Liver (tissue), 9 donors: ENCODE data around the gene MISP. TPM values are rescaled to one million over a fixed set of nuclear protein-coding genes. Genes with fewer than 3 reads are reported as not detected.

Source experiments
- DNase-seq: peaks from one replicate; pipeline ENCODE4 v3.0.0-alpha.2; 2017; ENCODE audit warnings: low spot score
- H3K27ac ChIP-seq, 2 donors: one replicate each; pipeline ENCODE4 v1.7.0; 2013; ENCODE audit warnings: inconsistent platforms in 2 of 2, low read length in 2 of 2, control low read depth in 1 of 2, low read depth in 1 of 2, mild to moderate bottlenecking in 1 of 2
- H3K27me3 ChIP-seq, 4 donors: one replicate each; pipeline versions ENCODE4 v1.6.1 to v1.7.0; 2013; ENCODE audit warnings: low read length in 3 of 4, inconsistent platforms in 1 of 4, mild to moderate bottlenecking in 1 of 4, moderate library complexity in 1 of 4; ENCODE audit not compliant: control insufficient read depth in 4 of 4, insufficient read depth in 4 of 4
- H3K36me3 ChIP-seq, 4 donors: one replicate each; pipeline versions ENCODE4 v1.6.1 to v1.7.0; 2013; ENCODE audit warnings: low read length in 3 of 4, mild to moderate bottlenecking in 3 of 4, low read depth in 1 of 4, moderate library complexity in 1 of 4; ENCODE audit not compliant: control insufficient read depth in 4 of 4, insufficient read depth in 3 of 4
- H3K4me1 ChIP-seq, 4 donors: one replicate each; pipeline versions ENCODE4 v1.6.1 to v1.7.0; 2013; ENCODE audit warnings: low read length in 3 of 4, mild to moderate bottlenecking in 3 of 4, moderate library complexity in 1 of 4; ENCODE audit not compliant: control insufficient read depth in 4 of 4, insufficient read depth in 4 of 4
- H3K4me3 ChIP-seq, 3 donors: one replicate each; pipeline versions ENCODE4 v1.6.1 to v1.7.0; 2013; ENCODE audit warnings: low read length in 3 of 3, control low read depth in 1 of 3, low read depth in 1 of 3, mild to moderate bottlenecking in 1 of 3
- H3K9ac ChIP-seq, 2 donors: one replicate each; pipeline ENCODE4 v1.7.0; 2013; ENCODE audit warnings: low read length in 2 of 2, mild to moderate bottlenecking in 2 of 2, moderate library complexity in 2 of 2, control low read depth in 1 of 2, low read depth in 1 of 2
- H3K9me3 ChIP-seq, 4 donors: one replicate each; pipeline versions ENCODE4 v1.6.1 to v1.7.0; 2013; ENCODE audit warnings: low read length in 3 of 4; ENCODE audit not compliant: control insufficient read depth in 4 of 4
- EGR1 ChIP-seq, 2 donors: IDR thresholded peaks; 2 replicates each; pipeline ENCODE4 v1.6.1; 2016 to 2018; ENCODE audit warnings: antibody characterized with exemption in 2 of 2, low read depth in 2 of 2
- FOXA1 ChIP-seq: IDR thresholded peaks from 2 replicates; pipeline ENCODE4 v1.6.1; 2016; ENCODE audit warnings: antibody characterized with exemption
- FOXA2 ChIP-seq: IDR thresholded peaks from 2 replicates; pipeline ENCODE4 v1.6.1; 2016; ENCODE audit warnings: antibody characterized with exemption
- GABPA ChIP-seq, 2 donors: IDR thresholded peaks in 1 of 2; conservative IDR thresholded peaks in 1 of 2; 2 replicates each; pipeline ENCODE4 v1.6.1; 2016; ENCODE audit warnings: antibody characterized with exemption in 2 of 2, mild to moderate bottlenecking in 1 of 2, moderate library complexity in 1 of 2
- HNF4A ChIP-seq, 2 donors: conservative IDR thresholded peaks; 2 replicates each; pipeline ENCODE4 v1.6.1; 2016; ENCODE audit warnings: antibody characterized with exemption in 2 of 2, mild to moderate bottlenecking in 2 of 2
- HNF4G ChIP-seq: IDR thresholded peaks from 2 replicates; pipeline ENCODE4 v1.6.1; 2016; ENCODE audit warnings: antibody characterized with exemption
- JUND ChIP-seq, 2 donors: IDR thresholded peaks; 2 replicates each; pipeline ENCODE4 v1.6.1; 2016; ENCODE audit warnings: antibody characterized with exemption in 2 of 2
- NR2F2 ChIP-seq: IDR thresholded peaks from 2 replicates; pipeline ENCODE4 v1.6.1; 2016; ENCODE audit warnings: antibody characterized with exemption
- RAD21 ChIP-seq, 2 donors: IDR thresholded peaks; 2 replicates each; pipeline ENCODE4 v1.6.1; 2016; ENCODE audit warnings: antibody characterized with exemption in 2 of 2, mild to moderate bottlenecking in 2 of 2
- RXRA ChIP-seq, 2 donors: IDR thresholded peaks; 2 replicates each; pipeline ENCODE4 v1.6.1; 2017 to 2018; ENCODE audit warnings: antibody characterized with exemption in 2 of 2, mild to moderate bottlenecking in 1 of 2
- SP1 ChIP-seq: IDR thresholded peaks from 2 replicates; pipeline ENCODE4 v1.6.1; 2018; ENCODE audit warnings: antibody characterized with exemption, mild to moderate bottlenecking
- TAF1 ChIP-seq: conservative IDR thresholded peaks from 2 replicates; pipeline ENCODE4 v1.6.1; 2016; ENCODE audit warnings: antibody characterized with exemption, mild to moderate bottlenecking
- YY1 ChIP-seq: IDR thresholded peaks from 2 replicates; pipeline ENCODE4 v1.6.1; 2016; ENCODE audit warnings: antibody characterized with exemption, mild to moderate bottlenecking
- WGBS: extraction: QIAGEN DNeasy Blood & Tissue Kit; methylation state at CpG from one replicate; pipeline ENCODE4 v1.1.7; 2013; 5-methylcytosine and 5-hydroxymethylcytosine counted together
- polyA plus RNA-seq, 2 donors: library from polyadenylated mRNA; stranded (reverse) in 1 of 2; unstranded in 1 of 2; fragments of 200-250 nt in 1 of 2; fragments of >200 nt in 1 of 2; fragmentation: Nextera tagmentation in 1 of 2; extraction: Ambion mirVana in 1 of 2; gene quantifications; one replicate each; pipeline versions ENCODE4 v1.2.1 to v1.2.3, GENCODE V29; 2013 to 2015
- total RNA-seq, 2 donors: library from RNA; depleted of rRNA; stranded (reverse); fragments of >200 nt; gene quantifications; one replicate each; pipeline ENCODE4 v1.2.3, GENCODE V29; 2014
- TF ChIP-seq, protein P1 (sequence below): IDR thresholded peaks from 2 replicates; pipeline ENCODE4 v1.6.1; 2016; ENCODE audit warnings: antibody characterized with exemption
- TF ChIP-seq, protein P2 (sequence below): fragments of 150-350 bp; IDR thresholded peaks from 2 replicates; pipeline ENCODE4 v1.5.1; 2017; ENCODE audit warnings: improper control_type of control experiment, low read depth, low read length; ENCODE audit not compliant: missing input control
- TF ChIP-seq, protein P3 (sequence below): IDR thresholded peaks from 2 replicates; pipeline ENCODE4 v1.6.1; 2016; ENCODE audit warnings: antibody characterized with exemption
- TF ChIP-seq, protein P4 (sequence below): IDR thresholded peaks from 2 replicates; pipeline ENCODE4 v1.6.1; 2016; ENCODE audit warnings: antibody characterized with exemption
- TF ChIP-seq, protein P5 (sequence below): IDR thresholded peaks from 2 replicates; pipeline ENCODE4 v1.6.1; 2016; ENCODE audit warnings: antibody characterized with exemption, mild to moderate bottlenecking
- donor health status: healthy.
- donor health status: healthy.
- donor health status: healthy.
- donor health status: healthy.
- donor health status: healthy.

MISP gene
- total and polyA plus RNA-seq, 4 donors = 0.05 to 0.08 TPM; not detected in 2

DNA sequence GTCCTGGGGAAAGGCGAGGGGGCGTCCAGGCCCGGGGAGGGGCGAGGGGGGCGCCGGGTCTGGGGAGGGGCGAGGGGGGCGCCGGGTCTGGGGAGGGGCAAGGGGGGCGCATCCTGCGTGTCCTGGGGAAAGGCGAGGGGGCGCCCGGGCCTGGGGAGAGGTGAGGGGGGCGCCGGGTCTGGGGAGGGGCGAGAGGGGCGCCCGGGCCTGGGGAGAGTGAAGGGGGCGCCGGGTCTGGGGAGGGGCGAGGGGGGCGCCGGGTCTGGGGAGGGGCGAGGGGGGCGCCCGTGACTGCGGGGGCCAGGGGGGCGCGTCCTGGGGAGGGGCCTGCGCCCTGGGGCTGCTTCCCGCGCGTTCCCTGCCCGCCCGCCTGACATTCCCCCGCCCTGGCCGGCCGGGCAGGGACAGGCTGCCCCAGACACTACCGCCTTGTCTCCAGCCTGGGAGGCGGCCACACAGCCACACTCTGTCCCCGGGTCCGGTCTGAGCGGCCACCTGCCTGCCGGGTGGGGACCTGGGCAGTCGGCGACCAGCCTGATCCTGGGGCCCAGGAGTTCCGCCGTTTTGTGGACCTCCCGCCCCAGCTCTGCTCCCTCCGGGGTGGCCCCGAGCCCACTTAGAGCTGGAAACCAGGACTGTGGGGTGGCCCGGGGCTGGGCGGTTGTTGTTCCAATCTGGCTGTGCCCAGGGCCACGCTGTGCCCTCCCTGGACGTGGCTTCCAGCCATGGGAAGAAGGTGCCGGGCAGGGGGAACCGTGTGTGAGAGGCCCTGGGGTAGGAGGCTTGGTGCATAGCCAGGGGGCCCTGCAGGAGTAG lies 30.4 kb upstream of the MISP start:
- H3K4me3 ChIP-seq = no peak overlapping the region
- no peaks in the 10 kb centered on the region for H3K9me3 ChIP-seq
- H3K9ac ChIP-seq = no peak overlapping the region
- no peak overlapping the region for H3K27ac ChIP-seq
- peaks cover 0 to 7% (median 3%) of the 10 kb centered on the region in 4 donors for H3K4me1 ChIP-seq
- TF ChIP-seq JUND (IDR thresholded peaks at IDR 0.05) = no peak
- no peak for TF ChIP-seq HNF4A (conservative IDR thresholded peaks at IDR 0.05)
- TF ChIP-seq, protein P1, sequence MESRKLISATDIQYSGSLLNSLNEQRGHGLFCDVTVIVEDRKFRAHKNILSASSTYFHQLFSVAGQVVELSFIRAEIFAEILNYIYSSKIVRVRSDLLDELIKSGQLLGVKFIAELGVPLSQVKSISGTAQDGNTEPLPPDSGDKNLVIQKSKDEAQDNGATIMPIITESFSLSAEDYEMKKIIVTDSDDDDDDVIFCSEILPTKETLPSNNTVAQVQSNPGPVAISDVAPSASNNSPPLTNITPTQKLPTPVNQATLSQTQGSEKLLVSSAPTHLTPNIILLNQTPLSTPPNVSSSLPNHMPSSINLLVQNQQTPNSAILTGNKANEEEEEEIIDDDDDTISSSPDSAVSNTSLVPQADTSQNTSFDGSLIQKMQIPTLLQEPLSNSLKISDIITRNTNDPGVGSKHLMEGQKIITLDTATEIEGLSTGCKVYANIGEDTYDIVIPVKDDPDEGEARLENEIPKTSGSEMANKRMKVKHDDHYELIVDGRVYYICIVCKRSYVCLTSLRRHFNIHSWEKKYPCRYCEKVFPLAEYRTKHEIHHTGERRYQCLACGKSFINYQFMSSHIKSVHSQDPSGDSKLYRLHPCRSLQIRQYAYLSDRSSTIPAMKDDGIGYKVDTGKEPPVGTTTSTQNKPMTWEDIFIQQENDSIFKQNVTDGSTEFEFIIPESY = no peak
- TF ChIP-seq, protein P2, sequence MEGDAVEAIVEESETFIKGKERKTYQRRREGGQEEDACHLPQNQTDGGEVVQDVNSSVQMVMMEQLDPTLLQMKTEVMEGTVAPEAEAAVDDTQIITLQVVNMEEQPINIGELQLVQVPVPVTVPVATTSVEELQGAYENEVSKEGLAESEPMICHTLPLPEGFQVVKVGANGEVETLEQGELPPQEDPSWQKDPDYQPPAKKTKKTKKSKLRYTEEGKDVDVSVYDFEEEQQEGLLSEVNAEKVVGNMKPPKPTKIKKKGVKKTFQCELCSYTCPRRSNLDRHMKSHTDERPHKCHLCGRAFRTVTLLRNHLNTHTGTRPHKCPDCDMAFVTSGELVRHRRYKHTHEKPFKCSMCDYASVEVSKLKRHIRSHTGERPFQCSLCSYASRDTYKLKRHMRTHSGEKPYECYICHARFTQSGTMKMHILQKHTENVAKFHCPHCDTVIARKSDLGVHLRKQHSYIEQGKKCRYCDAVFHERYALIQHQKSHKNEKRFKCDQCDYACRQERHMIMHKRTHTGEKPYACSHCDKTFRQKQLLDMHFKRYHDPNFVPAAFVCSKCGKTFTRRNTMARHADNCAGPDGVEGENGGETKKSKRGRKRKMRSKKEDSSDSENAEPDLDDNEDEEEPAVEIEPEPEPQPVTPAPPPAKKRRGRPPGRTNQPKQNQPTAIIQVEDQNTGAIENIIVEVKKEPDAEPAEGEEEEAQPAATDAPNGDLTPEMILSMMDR = no peak
- TF ChIP-seq RXRA (IDR thresholded peaks at IDR 0.05) = no peak
- no peak for TF ChIP-seq GABPA (IDR thresholded peaks at IDR 0.05 in 1 of 2, conservative IDR thresholded peaks at IDR 0.05 in 1 of 2)
- no peak for TF ChIP-seq EGR1 (IDR thresholded peaks at IDR 0.05; ENCODE audit: low read depth in 2 of 2)
- TF ChIP-seq, protein P3, sequence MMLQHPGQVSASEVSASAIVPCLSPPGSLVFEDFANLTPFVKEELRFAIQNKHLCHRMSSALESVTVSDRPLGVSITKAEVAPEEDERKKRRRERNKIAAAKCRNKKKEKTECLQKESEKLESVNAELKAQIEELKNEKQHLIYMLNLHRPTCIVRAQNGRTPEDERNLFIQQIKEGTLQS = no peak
- no peak for TF ChIP-seq HNF4G
- no peak for TF ChIP-seq YY1
- no peak for TF ChIP-seq TAF1
- no peak for TF ChIP-seq FOXA1
- TF ChIP-seq, protein P4, sequence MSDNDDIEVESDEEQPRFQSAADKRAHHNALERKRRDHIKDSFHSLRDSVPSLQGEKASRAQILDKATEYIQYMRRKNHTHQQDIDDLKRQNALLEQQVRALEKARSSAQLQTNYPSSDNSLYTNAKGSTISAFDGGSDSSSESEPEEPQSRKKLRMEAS = no peak
- TF ChIP-seq SP1 = no peak
- H3K27me3 ChIP-seq = peaks cover 0 to 3% (median 1%) of the 10 kb centered on the region in 4 donors
- H3K36me3 ChIP-seq = no peaks in the 10 kb centered on the region
- WGBS = 13% methylated on average over 58 of the region's 58 CpGs
- DNase-seq = no peak

DNA sequence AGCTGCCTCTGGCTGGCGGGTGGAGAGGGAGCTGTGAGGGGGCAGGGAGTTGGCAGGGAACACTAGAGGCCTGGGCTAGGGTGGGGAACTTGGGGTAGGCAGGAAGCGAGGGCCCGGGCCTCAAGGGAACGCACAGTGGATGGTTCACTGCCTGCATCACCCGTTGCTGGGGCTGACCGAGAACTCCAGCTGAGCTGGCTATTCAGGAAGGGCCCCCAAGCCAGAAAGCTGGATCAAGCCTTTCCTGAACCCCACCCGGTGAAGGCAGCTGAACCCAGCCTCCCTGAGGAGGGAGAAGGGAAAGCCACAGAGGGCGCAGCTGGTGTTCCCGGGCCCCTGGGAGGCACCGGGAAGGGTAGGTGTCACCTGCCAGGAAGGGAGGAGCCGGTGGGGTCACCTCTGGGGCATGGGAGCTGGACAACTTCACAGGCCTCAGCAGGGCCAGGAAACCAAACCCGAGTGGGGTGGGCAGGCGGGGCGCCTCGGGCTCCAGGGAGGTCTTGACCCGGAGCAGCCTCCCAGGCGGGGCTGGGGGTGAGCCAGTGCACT lies 28.3 kb upstream of the MISP start:
- Histone ChIP-seq H3K9me3 (no peaks in the 10 kb centered on the region), H3K9ac (no peak overlapping the region), H3K27ac (no peak overlapping the region), H3K36me3 (no peaks in the 10 kb centered on the region), H3K4me1 (peaks cover 0 to 7% (median 3%) of the 10 kb centered on the region in 4 donors), H3K4me3 (no peak overlapping the region), H3K27me3 (peaks cover 0 to 3% (median 1%) of the 10 kb centered on the region in 4 donors)
- DNase-seq = no peak
- TF ChIP-seq HNF4A (conservative IDR thresholded peaks at IDR 0.05) = no peak
- TF ChIP-seq, protein P5, sequence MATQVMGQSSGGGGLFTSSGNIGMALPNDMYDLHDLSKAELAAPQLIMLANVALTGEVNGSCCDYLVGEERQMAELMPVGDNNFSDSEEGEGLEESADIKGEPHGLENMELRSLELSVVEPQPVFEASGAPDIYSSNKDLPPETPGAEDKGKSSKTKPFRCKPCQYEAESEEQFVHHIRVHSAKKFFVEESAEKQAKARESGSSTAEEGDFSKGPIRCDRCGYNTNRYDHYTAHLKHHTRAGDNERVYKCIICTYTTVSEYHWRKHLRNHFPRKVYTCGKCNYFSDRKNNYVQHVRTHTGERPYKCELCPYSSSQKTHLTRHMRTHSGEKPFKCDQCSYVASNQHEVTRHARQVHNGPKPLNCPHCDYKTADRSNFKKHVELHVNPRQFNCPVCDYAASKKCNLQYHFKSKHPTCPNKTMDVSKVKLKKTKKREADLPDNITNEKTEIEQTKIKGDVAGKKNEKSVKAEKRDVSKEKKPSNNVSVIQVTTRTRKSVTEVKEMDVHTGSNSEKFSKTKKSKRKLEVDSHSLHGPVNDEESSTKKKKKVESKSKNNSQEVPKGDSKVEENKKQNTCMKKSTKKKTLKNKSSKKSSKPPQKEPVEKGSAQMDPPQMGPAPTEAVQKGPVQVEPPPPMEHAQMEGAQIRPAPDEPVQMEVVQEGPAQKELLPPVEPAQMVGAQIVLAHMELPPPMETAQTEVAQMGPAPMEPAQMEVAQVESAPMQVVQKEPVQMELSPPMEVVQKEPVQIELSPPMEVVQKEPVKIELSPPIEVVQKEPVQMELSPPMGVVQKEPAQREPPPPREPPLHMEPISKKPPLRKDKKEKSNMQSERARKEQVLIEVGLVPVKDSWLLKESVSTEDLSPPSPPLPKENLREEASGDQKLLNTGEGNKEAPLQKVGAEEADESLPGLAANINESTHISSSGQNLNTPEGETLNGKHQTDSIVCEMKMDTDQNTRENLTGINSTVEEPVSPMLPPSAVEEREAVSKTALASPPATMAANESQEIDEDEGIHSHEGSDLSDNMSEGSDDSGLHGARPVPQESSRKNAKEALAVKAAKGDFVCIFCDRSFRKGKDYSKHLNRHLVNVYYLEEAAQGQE = no peak
- TF ChIP-seq RAD21 (IDR thresholded peaks at IDR 0.05) = no peak
- TF ChIP-seq HNF4G = no peak
- no peak for TF ChIP-seq FOXA2
- TF ChIP-seq FOXA1 = no peak
- TF ChIP-seq NR2F2 = peak; percentile 96
- TF ChIP-seq JUND (IDR thresholded peaks at IDR 0.05) = no peak
- peak in 1 of 2 donors; percentile 31 for TF ChIP-seq RXRA (IDR thresholded peaks at IDR 0.05)
- 62% methylated on average over 17 of the region's 17 CpGs for WGBS
